PC-9 (cell line): ENCODE results near the gene ADAR. TPM values are rescaled to one million over a fixed set of nuclear protein-coding genes. Genes with fewer than 3 reads are reported as not detected.

Source experiments
- BruUV-seq: library from RNA; stranded (reverse); fragments of 400-500 nt; replicated peaks from 2 replicates; lab custom pipeline; 2021; lab: Mats Ljungman, UMichigan
- CTCF ChIA-PET: fragments of 300-600 bp; sonication (Branson Sonifier 250); formaldehyde crosslinking; loops from one replicate; lab custom pipeline; 2022; ENCODE audit warnings: antibody characterized with exemption; lab: Charles Lee
- POLR2A ChIA-PET: fragments of 300-600 bp; sonication (Branson Sonifier 250); formaldehyde crosslinking; loops from one replicate; lab custom pipeline; 2022; ENCODE audit warnings: antibody characterized with exemption; ENCODE audit not compliant: unreplicated experiment; lab: Charles Lee
- DNase-seq, 2 experiments: peaks; one replicate each; pipeline versions ENCODE4 v3.0.0 to v3.0.0-alpha.2; 2015 to 2022; ENCODE audit warnings: mixed read lengths in 1 of 2
- H2AFZ ChIP-seq: fragments of 200-600 bp; sonication (generic); 2 replicates; pipeline ENCODE4 v1.8.1; 2017; ENCODE audit warnings: antibody characterized with exemption
- H3F3A ChIP-seq: fragments of 200-600 bp; sonication (generic); 2 replicates; pipeline ENCODE4 v1.8.1; 2017; ENCODE audit warnings: antibody characterized with exemption, mild to moderate bottlenecking, low read depth; ENCODE audit not compliant: insufficient read depth
- H3K27ac ChIP-seq: fragments of 200-600 bp; sonication (generic); 2 replicates; pipeline ENCODE4 v1.6.1; 2016; ENCODE audit warnings: mixed run types
- H3K27me3 ChIP-seq: fragments of 200-600 bp; sonication (generic); 2 replicates; pipeline ENCODE4 v1.6.1; 2016; ENCODE audit warnings: low read depth, mixed run types; ENCODE audit not compliant: insufficient read depth
- H3K36me3 ChIP-seq: fragments of 200-600 bp; sonication (generic); 2 replicates; pipeline ENCODE4 v1.6.1; 2016; ENCODE audit warnings: low read depth, mixed run types
- H3K4me1 ChIP-seq: fragments of 200-600 bp; sonication (generic); replicated peaks from 2 replicates; pipeline ENCODE4 v1.6.1; 2016; ENCODE audit warnings: mixed run types; ENCODE audit not compliant: insufficient read depth
- H3K4me2 ChIP-seq: fragments of 200-600 bp; sonication (generic); 2 replicates; pipeline ENCODE4 v1.6.1; 2017; ENCODE audit warnings: mixed run types
- H3K4me3 ChIP-seq: fragments of 200-600 bp; sonication (generic); 2 replicates; pipeline ENCODE4 v1.6.1; 2016; ENCODE audit warnings: mixed run types
- H3K79me2 ChIP-seq: fragments of 200-600 bp; sonication (generic); 2 replicates; pipeline ENCODE4 v1.6.1; 2017; ENCODE audit warnings: low read depth, mixed run types
- H3K9me2 ChIP-seq: fragments of 200-600 bp; sonication (generic); 2 replicates; pipeline ENCODE4 v1.8.1; 2017; ENCODE audit warnings: mild to moderate bottlenecking; ENCODE audit not compliant: insufficient read depth
- H3K9me3 ChIP-seq: fragments of 200-600 bp; sonication (generic); 2 replicates; pipeline ENCODE4 v1.8.1; 2016; ENCODE audit warnings: low read depth; ENCODE audit not compliant: insufficient read depth
- H4K20me1 ChIP-seq: fragments of 200-600 bp; sonication (generic); 2 replicates; pipeline ENCODE4 v1.8.1; 2017; ENCODE audit not compliant: insufficient read depth
- CTCF ChIP-seq: fragments of 200-600 bp; sonication (generic); conservative IDR thresholded peaks from 2 replicates; pipeline ENCODE4 v1.6.1; 2017; ENCODE audit warnings: mixed run types, antibody characterized with exemption, mild to moderate bottlenecking, moderate library complexity
- EZH2 ChIP-seq: fragments of 200-600 bp; sonication (generic); IDR thresholded peaks from 2 replicates; pipeline ENCODE4 v1.8.0; 2017; ENCODE audit warnings: antibody characterized with exemption, low read depth
- intact Hi-C: fragments of 100-400 bp; cut with micrococcal nuclease; formaldehyde crosslinking; loops from one replicate; pipeline ENCODE4 v1.10.0; 2022; ENCODE audit not compliant: unreplicated experiment
- total RNA-seq: library from RNA; stranded (reverse); gene quantifications from 2 replicates; pipeline ENCODE4 v1.2.3, GENCODE V29; 2021

ADAR gene
- total RNA-seq, 1 experiment from 2014 or later = 120 TPM

DNA sequence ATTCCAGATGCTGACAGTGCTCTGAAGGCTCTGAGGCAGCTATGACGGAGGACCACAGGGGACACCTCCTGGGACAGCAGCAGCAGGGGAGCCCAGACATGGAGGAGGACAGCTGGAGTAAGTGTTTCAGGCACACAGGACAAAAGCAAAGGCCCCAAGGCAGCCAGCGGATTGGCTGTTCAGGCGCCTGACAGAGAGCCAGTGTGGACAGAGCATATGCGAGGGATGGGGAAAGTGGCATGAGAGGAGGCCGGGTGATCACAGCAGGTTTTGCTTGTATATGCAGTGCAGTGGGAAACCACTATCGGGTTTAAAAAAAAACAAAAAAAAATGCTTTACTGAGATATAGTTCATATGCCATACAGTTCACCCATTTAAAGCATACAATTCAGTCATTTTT lies 21.3 kb downstream of the ADAR start:
- TF ChIP-seq EZH2 = no peak
- TF ChIP-seq CTCF = no peak
- Histone ChIP-seq H3K79me2 (no peaks in the 10 kb centered on the region), H3K9me2 (no peaks in the 10 kb centered on the region), H3K27me3 (no peaks in the 10 kb centered on the region), H2AFZ (no peak overlapping the region), H3K4me2 (no peak overlapping the region), H3F3A (no peaks in the 10 kb centered on the region), H3K4me3 (no peak overlapping the region), H3K27ac (no peak overlapping the region), H3K9me3 (no peaks in the 10 kb centered on the region), H4K20me1 (no peaks in the 10 kb centered on the region), H3K36me3 (peaks cover 59% of the 10 kb centered on the region; the same call in 1 of the 2 replicates), H3K4me1 (no peaks in the 10 kb centered on the region)
- BruUV-seq = no TSS peak
- CTCF ChIA-PET = no interaction called here
- intact Hi-C loops = no loop called here
- no peak for DNase-seq
- POLR2A ChIA-PET = no interaction called here

DNA sequence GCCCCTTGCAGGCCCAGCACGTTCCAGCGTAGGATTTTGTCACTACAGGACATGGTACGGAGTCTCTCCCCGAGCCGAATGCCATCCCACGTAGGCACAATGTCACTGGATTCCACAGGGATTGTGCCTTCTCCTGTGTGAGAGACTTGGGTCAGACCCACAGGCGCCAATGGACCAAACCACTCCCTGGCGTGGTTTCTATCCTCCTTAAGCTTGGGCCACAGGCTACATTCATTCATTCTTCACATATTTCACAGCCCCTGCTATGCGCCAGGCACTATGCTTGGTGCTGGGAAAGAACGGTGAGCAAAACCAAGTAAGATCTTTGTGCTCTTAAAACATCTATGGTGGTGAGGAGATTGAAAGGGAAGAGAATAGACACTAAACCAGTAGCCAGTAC lies 21.8 kb downstream of the ADAR start:
- Histone ChIP-seq H3K27ac (no peak overlapping the region), H3K9me3 (no peaks in the 10 kb centered on the region), H3K9me2 (no peaks in the 10 kb centered on the region), H3K4me3 (no peak overlapping the region), H3K79me2 (no peaks in the 10 kb centered on the region), H3K4me1 (no peaks in the 10 kb centered on the region), H2AFZ (no peak overlapping the region), H4K20me1 (no peaks in the 10 kb centered on the region), H3K27me3 (no peaks in the 10 kb centered on the region), H3K36me3 (peaks cover 55% of the 10 kb centered on the region; the same call in 1 of the 2 replicates), H3K4me2 (no peak overlapping the region), H3F3A (no peaks in the 10 kb centered on the region)
- DNase-seq = no peak
- no TSS peak for BruUV-seq
- ChIA-PET CTCF (no interaction called here), POLR2A (no interaction called here)
- intact Hi-C loops = no loop called here
- TF ChIP-seq EZH2 (no peak), CTCF (no peak)

DNA sequence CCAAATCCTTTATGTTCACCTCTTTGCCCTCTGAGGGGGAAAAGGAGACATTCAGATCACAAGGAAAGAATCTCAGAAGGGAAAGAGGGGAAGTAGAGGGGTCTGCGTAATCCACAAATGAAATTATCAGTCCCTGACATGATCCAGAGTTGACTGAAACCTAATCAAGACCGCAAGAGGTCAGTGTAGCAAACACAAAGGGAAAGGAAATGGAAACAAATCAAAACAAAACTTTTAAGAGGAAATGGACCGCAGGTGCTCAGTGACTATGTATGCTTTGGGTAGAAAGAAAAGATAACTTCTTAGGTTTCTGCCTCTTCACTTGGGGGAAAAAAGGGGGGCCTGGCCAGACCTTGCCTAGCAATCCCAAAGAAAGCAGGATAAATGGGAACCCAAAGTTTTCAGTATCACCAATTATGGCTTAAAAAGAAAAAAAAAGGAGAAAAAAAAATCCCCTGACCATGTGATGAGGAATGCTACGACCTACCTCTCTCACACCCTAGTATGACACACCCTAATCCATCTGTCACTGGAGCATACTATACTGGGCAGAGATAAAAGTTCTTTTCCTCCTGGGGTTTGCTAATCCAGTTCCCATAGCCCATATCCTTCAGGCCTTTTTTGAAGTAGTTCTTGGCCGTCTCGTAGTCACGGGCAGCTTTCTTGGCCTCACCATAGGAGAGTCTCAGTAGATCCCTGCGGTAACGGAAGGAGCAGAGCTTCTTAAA lies 23.6 kb downstream of the ADAR start:
- Histone ChIP-seq H3K36me3 (peaks cover 40% of the 10 kb centered on the region; the same call in 1 of the 2 replicates), H3K9me3 (no peaks in the 10 kb centered on the region), H3K4me2 (no peak overlapping the region), H3K27ac (no peak overlapping the region), H4K20me1 (no peaks in the 10 kb centered on the region), H3F3A (no peaks in the 10 kb centered on the region), H2AFZ (no peak overlapping the region), H3K9me2 (no peaks in the 10 kb centered on the region), H3K27me3 (no peaks in the 10 kb centered on the region), H3K4me3 (no peak overlapping the region), H3K79me2 (no peaks in the 10 kb centered on the region), H3K4me1 (no peaks in the 10 kb centered on the region)
- no peak for TF ChIP-seq CTCF
- no peak for TF ChIP-seq EZH2
- ChIA-PET CTCF (no interaction called here), POLR2A (no interaction called here)
- DNase-seq = no peak
- BruUV-seq = no TSS peak
- intact Hi-C loops = no loop called here
